Stomach (tissue), 9 donors: ENCODE data around the gene MAST4. TPM values are rescaled to one million over a fixed set of nuclear protein-coding genes. Genes with fewer than 3 reads are reported as not detected.

ENCODE experiments used
- DNase-seq, 2 donors: peaks; one replicate each; pipeline versions ENCODE4 v3.0.0 to v3.0.0-alpha.2; 2013 to 2019
- H3K27ac ChIP-seq, 5 donors: fragments of 200-600 bp in 4 of 5; sonication (generic) in 4 of 5; one replicate each; pipeline ENCODE4 v1.5.1; 2013 to 2019; ENCODE audit warnings: mild to moderate bottlenecking in 1 of 5, moderate library complexity in 1 of 5
- H3K27me3 ChIP-seq, 3 donors: fragments of 200-600 bp; sonication (generic); one replicate each; pipeline ENCODE4 v1.5.1; 2017 to 2019; ENCODE audit warnings: mixed run types in 1 of 3
- H3K36me3 ChIP-seq, 4 donors: fragments of 200-600 bp; sonication (generic); 1 replicate in 3 of 4; 2 replicates in 1 of 4; pipeline ENCODE4 v1.5.1; 2016 to 2019
- H3K4me1 ChIP-seq, 4 donors: fragments of 200-600 bp; sonication (generic); one replicate each; pipeline ENCODE4 v1.5.1; 2016 to 2019
- H3K4me3 ChIP-seq, 4 donors: fragments of 200-600 bp; sonication (generic) in 3 of 4; one replicate each; pipeline ENCODE4 v1.5.1; 2016 to 2019; ENCODE audit warnings: mild to moderate bottlenecking in 1 of 4
- H3K9me3 ChIP-seq, 4 donors: fragments of 200-600 bp; sonication (generic); one replicate each; pipeline ENCODE4 v1.5.1; 2016 to 2019
- CTCF ChIP-seq, 7 experiments: fragments of 450-650 bp in 4 of 7; fragments of 200-600 bp in 3 of 7; sonication (generic) in 3 of 7; IDR thresholded peaks; one replicate each; pipeline ENCODE4 v1.5.1; 2016 to 2019; ENCODE audit warnings: antibody characterized with exemption in 7 of 7, control low read depth in 2 of 7, mild to moderate bottlenecking in 1 of 7
- EP300 ChIP-seq: sonication (generic); formaldehyde crosslinking; IDR thresholded peaks from one replicate; pipeline ENCODE4 v1.6.1; 2017; ENCODE audit warnings: antibody characterized with exemption
- POLR2A ChIP-seq, 4 donors: fragments of 450-650 bp; IDR thresholded peaks; one replicate each; pipeline ENCODE4 v1.6.1; 2016; ENCODE audit warnings: antibody characterized with exemption in 4 of 4, control low read depth in 2 of 4, mild to moderate bottlenecking in 1 of 4, moderate library complexity in 1 of 4
- POLR2AphosphoS5 ChIP-seq, 3 donors: sonication (generic); formaldehyde crosslinking; IDR thresholded peaks; one replicate each; pipeline ENCODE4 v1.6.1; 2016; ENCODE audit warnings: antibody characterized with exemption in 3 of 3
- WGBS, 5 donors: extraction: QIAGEN DNeasy Blood & Tissue Kit in 3 of 5; methylation state at CpG; one replicate each; pipeline versions ENCODE4 v1.1.5 to v1.1.7; 2013 to 2018; 5-methylcytosine and 5-hydroxymethylcytosine counted together
- intact Hi-C: fragments of 100-400 bp; cut with DNase I; formaldehyde crosslinking; loops from one replicate; pipeline ENCODE4 v1.15.1; 2023; ENCODE audit warnings: low total_unique reads
- polyA plus RNA-seq, 3 donors: library from polyadenylated mRNA; stranded (reverse); fragments of 200-250 nt; gene quantifications; one replicate each; pipeline ENCODE4 v1.2.3, GENCODE V29; 2013
- total RNA-seq, 5 donors: library from RNA; depleted of rRNA; stranded (reverse); fragments of >200 nt; gene quantifications; one replicate each; pipeline versions ENCODE4 v1.1.0 to v1.2.3, GENCODE V29; 2014 to 2016
- donor health status: healthy with polysubstance abuse.
- donor health status: Bipolar disorder and iron deficiency.
- donor health status: healthy.

The MAST4 gene
- total and polyA plus RNA-seq, 8 donors = 1.5 to 52.5 (median 32.1) TPM

DNA sequence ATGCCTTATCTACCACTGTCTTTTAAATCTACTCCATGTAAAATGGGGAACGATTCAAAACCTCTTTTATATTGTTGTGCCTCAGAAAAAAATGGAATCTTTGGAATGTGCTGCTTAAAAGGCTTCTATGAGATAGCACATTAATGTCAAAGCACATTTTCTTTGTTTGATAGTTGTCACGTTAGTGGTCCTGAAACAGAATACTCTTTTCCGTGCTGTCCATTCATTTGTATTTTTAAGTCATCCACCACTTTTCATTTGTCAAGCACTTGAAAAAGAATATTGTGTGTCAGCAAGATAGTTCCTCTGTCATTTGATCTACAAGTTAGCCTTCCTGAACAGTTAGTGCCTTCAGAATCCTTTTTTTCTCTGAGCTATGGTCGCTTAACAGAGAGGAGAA is 246.9 kb downstream of the MAST4 start:
- TF ChIP-seq CTCF (IDR thresholded peaks at IDR 0.05) = no peak
- TF ChIP-seq POLR2A (IDR thresholded peaks at IDR 0.05) = no peak
- no peak for TF ChIP-seq EP300
- TF ChIP-seq POLR2AphosphoS5 (IDR thresholded peaks at IDR 0.05) = no peak
- H3K4me1 ChIP-seq = no peaks in the 10 kb centered on the region
- H3K4me3 ChIP-seq = no peak overlapping the region
- H3K27me3 ChIP-seq = no peaks in the 10 kb centered on the region
- H3K36me3 ChIP-seq = no peaks in the 10 kb centered on the region
- 65 to 76% (median 67%) methylated on average over 4 of the region's 4 CpGs for WGBS, 5 donors
- intact Hi-C loops = no loop called here
- no peaks in the 10 kb centered on the region for H3K9me3 ChIP-seq
- H3K27ac ChIP-seq = no peak overlapping the region
- no peak for DNase-seq

DNA sequence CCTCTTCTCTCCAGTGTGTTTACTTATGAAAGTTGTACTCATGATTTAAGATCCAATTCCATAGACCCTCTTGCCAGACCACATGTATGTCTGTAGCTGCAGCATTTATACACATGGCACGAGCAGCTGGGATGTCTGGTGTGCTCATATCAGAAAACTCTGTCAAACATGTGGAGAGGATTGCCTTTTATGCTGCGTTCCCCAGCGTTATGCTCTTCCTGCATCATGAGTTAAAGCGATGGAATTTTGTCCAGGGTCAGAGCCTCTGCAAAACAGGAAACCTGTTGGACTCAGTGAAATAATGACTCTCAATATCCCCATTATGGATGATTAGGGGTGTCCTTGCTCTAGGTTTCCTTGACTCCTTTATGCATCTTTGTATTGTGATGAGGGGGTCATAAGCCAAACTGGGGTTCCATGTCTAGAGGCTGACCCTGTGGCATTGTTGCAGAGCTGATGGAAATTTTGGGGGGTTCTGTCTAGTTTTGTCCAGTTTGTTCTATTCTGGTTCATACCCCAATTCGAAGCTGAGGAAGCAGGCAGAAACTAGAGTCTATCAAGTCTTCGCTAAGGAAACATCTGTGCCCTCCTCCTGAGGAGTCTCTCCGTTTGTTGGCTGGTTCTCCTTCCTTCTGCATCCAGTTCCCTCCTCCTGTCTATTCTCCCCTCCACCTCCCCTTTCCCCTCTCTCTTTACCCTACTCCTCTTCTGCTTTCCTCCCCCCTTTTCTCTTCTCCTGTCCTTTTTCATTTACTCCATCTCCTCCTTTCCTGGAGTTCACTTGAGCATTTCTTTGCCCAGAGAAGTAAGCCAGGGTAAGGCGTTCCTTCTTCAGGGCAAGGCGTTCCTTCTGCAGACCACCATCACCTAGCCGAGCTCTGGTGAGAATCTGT is 252.8 kb downstream of the MAST4 start:
- no peak for TF ChIP-seq POLR2A (IDR thresholded peaks at IDR 0.05)
- no peak for TF ChIP-seq EP300
- no peak for TF ChIP-seq POLR2AphosphoS5 (IDR thresholded peaks at IDR 0.05)
- TF ChIP-seq CTCF (IDR thresholded peaks at IDR 0.05) = no peak
- intact Hi-C loops = no loop called here
- 55 to 76% (median 69%) methylated on average over 10 of the region's 10 CpGs for WGBS, 5 donors
- Histone ChIP-seq H3K4me3 (no peak overlapping the region), H3K27ac (no peak overlapping the region), H3K36me3 (no peaks in the 10 kb centered on the region), H3K4me1 (no peaks in the 10 kb centered on the region), H3K9me3 (no peaks in the 10 kb centered on the region), H3K27me3 (peaks cover 0 to 9% (median 0%) of the 10 kb centered on the region in 3 donors)
- DNase-seq = peak in 1 of 2 donors; percentile 45

DNA sequence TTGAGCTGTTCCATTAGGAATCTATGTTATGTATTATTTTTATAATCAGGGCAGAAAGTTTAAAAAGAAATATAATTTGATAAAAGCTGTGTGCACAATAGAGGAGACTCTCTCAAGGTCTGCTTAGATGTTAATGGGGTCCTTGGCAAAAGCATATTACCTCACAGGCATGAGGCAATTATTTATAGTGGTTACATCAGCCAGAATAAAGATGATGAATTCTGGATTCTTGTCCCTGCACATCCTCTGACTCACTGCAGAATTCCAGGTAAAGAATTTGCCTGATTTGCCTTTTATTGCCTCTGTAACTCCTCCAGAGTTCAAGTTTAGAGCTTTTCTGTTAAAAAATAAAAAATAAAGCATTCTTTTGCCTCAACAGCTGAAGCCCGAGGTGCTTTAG is 253.6 kb downstream of the MAST4 start:
- DNase-seq = no peak
- no peak overlapping the region for H3K27ac ChIP-seq
- no peak overlapping the region for H3K4me3 ChIP-seq
- no peaks in the 10 kb centered on the region for H3K36me3 ChIP-seq
- peaks cover 0 to 9% (median 0%) of the 10 kb centered on the region in 3 donors for H3K27me3 ChIP-seq
- TF ChIP-seq POLR2A (IDR thresholded peaks at IDR 0.05) (no peak), POLR2AphosphoS5 (IDR thresholded peaks at IDR 0.05) (no peak), CTCF (IDR thresholded peaks at IDR 0.05) (no peak), EP300 (no peak)
- no peaks in the 10 kb centered on the region for H3K4me1 ChIP-seq
- 81 to 97% (median 93%) methylated on average over 1 of the region's 1 CpG for WGBS, 5 donors
- no peaks in the 10 kb centered on the region for H3K9me3 ChIP-seq
- intact Hi-C loops = no loop called here

DNA sequence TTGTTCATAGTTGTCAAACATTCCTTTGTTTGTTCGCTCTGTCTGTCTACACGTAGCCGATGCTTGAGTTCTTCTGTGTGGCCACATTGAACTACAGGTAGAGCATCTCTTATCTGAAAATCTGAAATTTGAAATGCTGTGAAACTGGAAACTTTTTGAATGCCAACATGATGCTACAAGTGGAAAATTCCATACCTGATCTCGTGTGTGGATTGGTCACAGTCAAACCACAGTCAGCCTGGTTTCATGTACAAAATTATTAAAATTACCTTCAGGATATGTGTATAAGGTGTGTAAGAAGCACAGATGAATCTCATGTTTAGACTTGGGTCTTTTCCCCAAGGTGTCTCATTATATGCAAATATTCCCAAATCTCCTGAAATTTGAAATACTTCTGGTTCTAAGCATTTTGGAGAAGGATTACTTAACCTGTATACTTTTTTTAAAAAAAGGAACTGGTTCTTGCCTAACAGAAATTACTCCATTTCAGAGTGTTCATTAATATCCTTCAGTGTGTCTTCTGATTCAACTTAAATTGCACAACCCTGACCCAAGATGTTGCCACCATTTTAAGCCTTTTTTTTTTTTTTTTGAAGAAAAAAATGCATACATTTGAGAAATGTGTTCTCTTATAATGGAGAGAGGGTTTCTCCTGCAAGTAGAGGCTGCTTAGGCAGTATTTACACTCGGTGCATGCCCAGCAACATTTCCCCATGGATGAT is 254.3 kb downstream of the MAST4 start:
- intact Hi-C loops = no loop called here
- no peak for TF ChIP-seq EP300
- TF ChIP-seq CTCF (IDR thresholded peaks at IDR 0.05) = no peak
- no peak for TF ChIP-seq POLR2AphosphoS5 (IDR thresholded peaks at IDR 0.05)
- no peak for TF ChIP-seq POLR2A (IDR thresholded peaks at IDR 0.05)
- 77 to 92% (median 83%) methylated on average over 5 of the region's 5 CpGs for WGBS, 5 donors

More for the DNA sequence above, 254.3 kb downstream of the MAST4 start:
- H3K4me1 ChIP-seq = no peaks in the 10 kb centered on the region
- no peak overlapping the region for H3K4me3 ChIP-seq
- no peaks in the 10 kb centered on the region for H3K9me3 ChIP-seq
- peaks cover 0 to 9% (median 0%) of the 10 kb centered on the region in 3 donors for H3K27me3 ChIP-seq
- DNase-seq = no peak
- no peak overlapping the region for H3K27ac ChIP-seq
- H3K36me3 ChIP-seq = no peaks in the 10 kb centered on the region
